ENCODE results near the gene CTXND2.

GRCh38 chr1:150928286-150928685 is 41.4 kb downstream of the CTXND2 start:
- TF ChIP-seq, protein P1, sequence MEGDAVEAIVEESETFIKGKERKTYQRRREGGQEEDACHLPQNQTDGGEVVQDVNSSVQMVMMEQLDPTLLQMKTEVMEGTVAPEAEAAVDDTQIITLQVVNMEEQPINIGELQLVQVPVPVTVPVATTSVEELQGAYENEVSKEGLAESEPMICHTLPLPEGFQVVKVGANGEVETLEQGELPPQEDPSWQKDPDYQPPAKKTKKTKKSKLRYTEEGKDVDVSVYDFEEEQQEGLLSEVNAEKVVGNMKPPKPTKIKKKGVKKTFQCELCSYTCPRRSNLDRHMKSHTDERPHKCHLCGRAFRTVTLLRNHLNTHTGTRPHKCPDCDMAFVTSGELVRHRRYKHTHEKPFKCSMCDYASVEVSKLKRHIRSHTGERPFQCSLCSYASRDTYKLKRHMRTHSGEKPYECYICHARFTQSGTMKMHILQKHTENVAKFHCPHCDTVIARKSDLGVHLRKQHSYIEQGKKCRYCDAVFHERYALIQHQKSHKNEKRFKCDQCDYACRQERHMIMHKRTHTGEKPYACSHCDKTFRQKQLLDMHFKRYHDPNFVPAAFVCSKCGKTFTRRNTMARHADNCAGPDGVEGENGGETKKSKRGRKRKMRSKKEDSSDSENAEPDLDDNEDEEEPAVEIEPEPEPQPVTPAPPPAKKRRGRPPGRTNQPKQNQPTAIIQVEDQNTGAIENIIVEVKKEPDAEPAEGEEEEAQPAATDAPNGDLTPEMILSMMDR (IDR thresholded peaks at IDR 0.05; ENCODE audit: insufficient read depth, low read length, poor library complexity, severe bottlenecking), result no peak
- TF ChIP-seq EZH2phosphoT487 (conservative IDR thresholded peaks at IDR 0.05; ENCODE audit: low read length), result no peak

Data from SU-DHL-6 (cell line).